PC-9 (cell line): ENCODE results near the gene SEZ6L.

Experiments used
- EZH2 ChIP-seq: fragments of 200-600 bp; sonication (generic); IDR thresholded peaks from 2 replicates; pipeline ENCODE4 v1.8.0; 2017; ENCODE audit warnings: antibody characterized with exemption, low read depth
- TF ChIP-seq, protein P1 (sequence below): fragments of 200-600 bp; sonication (generic); conservative IDR thresholded peaks from 2 replicates; pipeline ENCODE4 v1.6.1; 2017; ENCODE audit warnings: mixed run types, antibody characterized with exemption, mild to moderate bottlenecking, moderate library complexity

DNA sequence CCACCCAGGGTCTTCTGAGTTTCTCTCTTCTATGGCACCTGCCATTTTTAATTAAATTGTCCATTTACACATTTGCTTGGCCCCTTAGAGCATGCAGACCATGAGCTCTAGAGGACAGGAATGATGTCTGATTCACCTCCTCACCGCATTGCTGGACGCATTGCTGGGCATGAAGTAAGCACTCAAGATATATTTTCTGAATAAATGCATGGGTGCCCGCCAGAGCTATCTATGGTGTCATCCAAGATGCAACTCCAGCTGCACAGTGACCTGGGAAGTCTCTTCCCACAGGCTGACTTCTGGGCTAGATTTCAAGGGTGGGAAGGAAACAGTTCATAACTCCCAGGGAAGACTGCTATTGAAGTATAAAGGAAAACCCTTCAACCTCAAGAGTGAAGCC, 193.2 kb downstream of the SEZ6L start:
- TF ChIP-seq, protein P1, sequence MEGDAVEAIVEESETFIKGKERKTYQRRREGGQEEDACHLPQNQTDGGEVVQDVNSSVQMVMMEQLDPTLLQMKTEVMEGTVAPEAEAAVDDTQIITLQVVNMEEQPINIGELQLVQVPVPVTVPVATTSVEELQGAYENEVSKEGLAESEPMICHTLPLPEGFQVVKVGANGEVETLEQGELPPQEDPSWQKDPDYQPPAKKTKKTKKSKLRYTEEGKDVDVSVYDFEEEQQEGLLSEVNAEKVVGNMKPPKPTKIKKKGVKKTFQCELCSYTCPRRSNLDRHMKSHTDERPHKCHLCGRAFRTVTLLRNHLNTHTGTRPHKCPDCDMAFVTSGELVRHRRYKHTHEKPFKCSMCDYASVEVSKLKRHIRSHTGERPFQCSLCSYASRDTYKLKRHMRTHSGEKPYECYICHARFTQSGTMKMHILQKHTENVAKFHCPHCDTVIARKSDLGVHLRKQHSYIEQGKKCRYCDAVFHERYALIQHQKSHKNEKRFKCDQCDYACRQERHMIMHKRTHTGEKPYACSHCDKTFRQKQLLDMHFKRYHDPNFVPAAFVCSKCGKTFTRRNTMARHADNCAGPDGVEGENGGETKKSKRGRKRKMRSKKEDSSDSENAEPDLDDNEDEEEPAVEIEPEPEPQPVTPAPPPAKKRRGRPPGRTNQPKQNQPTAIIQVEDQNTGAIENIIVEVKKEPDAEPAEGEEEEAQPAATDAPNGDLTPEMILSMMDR = no peak
- no peak for TF ChIP-seq EZH2
